Anterior cingulate cortex (tissue), 58 donors: ENCODE data around the gene RNH1.
A peak's percentile ranks its signal among the peaks of the same experiment; 100 is the strongest.

Experiments used
- DNase-seq, 58 donors: peaks; one replicate each; lab custom pipeline; 2025; lab: John Stamatoyannopoulos, UW

Gene RNH1

GRCh38 chr11:506995-507726 is at the start of gene RNH1:
TSS of gene RNH1 (minus strand) at chr11:507242. CDS start at chr11:502162, 5,080 bp downstream.
- peak; percentile 84 to 100 (median 98) for DNase-seq

- DNase-seq = no peak
Measured at GRCh38 chr11:555780-556661, 49.0 kb upstream of the RNH1 start.

DNA sequence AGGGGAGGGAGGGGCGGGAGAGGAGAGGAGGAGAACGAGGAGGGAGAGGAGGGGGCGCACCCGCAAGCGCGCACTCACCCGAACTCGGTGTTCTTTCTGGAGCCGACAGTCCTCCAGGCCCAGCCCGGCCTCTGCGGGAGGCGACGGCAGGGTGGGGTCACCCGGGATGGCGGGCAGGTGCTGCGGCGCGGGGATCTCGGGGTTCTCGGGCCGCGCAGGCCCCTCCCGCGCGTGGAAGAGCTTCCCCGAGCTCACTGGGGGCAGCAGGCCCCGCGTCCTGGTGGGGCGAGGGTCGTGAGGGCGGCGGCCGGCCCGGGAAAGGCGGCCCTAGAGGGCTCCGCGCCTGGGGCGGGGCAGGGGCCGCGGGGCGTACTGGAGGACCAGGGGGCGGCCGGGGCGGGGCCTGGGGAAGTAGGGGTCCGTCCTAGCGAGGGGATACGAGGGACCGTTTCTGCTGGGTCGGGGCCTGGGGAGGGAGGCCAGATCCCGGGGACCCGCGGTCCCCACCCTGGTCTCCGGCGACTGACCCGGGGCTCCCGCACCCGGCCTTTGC is 48.3 kb upstream of the RNH1 start:
- DNase-seq = no peak

GRCh38 chr11:554428-555226 is 47.6 kb upstream of the RNH1 start:
- peak in 6 of 58 donors; percentile 10 to 33 (median 26) for DNase-seq

- DNase-seq = no peak
Measured at GRCh38 chr11:553988-554340, 46.9 kb upstream of the RNH1 start.

DNA sequence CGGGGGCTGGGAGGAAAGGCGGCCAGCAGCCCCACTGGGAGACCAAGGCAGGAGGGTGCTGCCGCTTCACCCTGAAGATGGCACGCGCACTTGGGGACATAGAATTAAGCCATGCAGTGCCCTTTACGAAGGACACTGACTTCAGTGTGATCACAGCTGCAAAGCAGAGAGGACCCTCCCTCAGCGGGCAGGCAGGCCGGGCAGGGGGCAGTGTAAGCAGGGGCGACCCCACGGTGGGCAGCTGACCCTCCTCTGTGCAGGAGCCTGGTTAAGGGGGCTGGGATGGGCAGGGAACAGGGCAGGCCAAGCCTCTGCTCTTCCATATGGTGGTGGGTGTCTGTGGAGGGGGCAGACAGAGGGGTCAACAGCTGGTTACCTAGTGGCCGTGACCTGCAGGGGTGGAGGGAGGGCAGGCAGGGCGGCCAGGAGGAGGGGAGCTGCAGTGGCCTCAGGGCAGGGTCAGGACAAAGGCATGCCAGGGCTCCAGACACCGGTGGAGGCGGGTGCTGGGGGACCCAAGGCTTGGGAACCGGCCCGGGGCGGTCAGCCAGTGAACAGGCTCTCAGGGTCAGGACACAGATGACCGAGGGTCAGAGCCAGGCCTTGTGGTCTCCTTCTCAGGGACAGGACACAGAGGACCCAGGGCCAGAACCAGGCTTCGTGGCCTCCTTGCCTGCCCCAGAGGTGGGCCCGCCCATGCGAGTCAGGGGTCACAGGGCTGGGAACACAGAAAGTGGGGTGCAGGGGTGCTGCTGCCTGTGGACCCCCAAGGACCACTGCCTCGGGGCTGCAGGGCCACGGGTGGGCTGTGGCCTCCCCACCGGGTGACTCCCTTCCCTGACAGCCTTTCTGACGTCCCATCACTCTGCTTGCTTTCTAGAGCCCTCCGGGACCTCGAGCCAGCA is 46.3 kb upstream of the RNH1 start:
- no peak for DNase-seq

DNA sequence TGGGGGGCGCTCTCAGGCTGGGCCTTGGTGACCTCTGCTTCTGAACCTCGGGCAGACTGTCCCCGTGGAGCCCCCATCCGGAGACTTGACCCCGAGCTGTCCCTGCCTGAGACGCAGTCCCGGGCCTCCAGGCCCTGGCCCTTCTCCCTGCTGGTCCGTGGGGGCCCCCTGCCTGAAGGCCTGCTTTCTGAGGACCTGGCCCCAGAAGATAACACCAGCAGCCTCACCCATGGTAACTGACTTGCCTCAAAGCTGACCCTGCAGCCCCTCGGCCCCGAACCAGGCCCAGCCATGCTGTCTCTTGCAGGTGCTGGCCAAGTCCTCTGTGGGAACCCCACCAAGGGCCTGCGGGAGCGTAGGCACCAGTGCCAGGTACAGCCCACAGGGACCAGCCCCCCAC is 44.6 kb upstream of the RNH1 start:
- DNase-seq = no peak

DNA sequence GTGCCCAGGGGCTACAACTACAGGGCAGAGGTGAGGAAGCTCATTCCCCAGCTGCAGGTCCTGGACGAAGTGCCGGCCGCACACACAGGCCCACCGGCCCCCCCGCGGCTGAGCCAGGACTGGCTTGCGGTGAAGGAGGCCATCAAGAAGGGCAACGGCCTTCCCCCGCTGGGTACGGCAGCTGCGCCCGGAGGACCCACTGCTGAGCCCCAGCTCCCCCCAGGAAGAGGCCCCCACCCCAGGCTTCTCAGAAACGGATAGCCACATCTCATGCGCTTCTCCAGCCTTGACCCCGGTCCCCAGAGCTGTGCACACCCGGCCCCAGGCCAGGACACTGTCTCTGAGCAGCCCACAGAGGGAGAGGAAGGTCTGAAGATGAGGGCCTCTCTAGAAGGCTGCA is 44.1 kb upstream of the RNH1 start:
- no peak for DNase-seq

- DNase-seq = no peak
Measured at GRCh38 chr11:550746-551085, 43.7 kb upstream of the RNH1 start.

DNA sequence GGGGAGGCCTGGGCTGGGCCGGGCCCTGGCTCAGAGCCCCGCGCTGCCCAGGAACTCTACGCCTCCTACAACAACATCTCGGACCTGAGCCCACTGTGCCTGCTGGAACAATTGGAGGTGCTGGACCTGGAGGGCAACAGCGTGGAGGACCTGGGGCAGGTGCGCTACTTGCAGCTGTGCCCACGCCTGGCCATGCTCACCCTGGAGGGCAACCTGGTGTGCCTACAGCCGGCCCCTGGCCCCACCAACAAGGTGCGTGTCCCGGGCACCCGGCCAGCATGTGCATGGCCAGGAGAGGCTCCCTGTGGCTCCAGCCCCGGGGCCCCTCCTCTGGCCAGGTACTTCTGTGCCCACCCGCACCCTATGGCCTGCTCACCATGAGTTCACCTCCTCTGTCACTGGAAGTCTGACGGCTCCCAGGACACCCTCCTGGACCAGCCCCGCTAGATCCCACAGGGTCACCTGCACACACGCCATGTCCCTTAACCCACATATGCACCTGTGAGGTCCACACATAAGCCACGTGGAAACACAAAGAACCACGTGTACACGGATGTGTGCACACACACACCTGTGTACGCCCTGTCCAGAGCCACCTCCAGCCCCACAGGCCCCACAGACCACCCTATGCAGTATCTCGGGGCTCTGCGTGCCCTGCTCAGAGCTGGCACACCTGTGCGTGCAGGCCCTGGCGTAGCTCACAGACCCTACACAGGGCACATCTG is 43.1 kb upstream of the RNH1 start:
- no peak for DNase-seq

DNA sequence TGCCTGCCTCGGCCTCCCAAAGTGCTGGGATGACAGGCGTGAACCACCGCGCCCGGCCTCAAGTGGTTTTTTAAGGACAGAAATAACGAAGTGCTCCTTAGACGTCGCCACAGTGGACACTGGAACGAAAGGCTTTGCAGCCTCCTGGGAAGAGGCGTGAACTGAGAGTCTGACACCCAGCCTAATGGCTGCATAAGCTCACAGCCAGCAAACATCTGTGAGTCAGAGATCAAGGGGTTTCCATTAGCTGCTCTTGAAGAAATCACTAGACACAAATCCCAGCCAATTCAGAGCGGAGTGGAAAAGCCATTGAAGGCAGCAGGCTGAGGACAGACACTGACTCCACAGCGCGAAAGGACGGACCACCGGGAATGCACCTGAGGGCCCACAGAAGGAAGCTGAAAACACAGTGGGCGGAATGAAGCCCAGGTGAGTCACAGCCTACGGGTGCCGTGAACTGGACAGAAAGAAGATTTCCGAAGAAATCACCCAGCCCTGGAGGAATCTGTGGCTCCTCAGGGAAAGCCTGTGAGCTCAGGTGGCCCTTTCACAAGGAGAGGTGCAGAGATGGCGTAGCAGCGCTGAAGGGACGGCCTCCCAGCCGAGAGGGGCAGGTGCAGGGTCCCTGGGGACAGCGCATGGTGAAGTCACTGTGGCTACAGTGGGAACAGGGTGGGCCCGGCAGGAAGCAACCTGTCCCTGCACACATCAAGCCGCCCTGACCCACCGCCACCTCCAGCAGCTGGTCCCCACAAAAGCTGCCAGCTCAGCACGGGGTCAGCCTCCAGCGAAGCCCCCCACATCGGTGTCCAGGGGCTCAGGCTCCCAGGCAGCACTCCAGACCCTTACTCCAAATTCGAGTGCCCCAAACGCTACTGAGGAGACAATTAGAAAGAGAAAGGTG is 41.9 kb upstream of the RNH1 start:
- DNase-seq = no peak

DNA sequence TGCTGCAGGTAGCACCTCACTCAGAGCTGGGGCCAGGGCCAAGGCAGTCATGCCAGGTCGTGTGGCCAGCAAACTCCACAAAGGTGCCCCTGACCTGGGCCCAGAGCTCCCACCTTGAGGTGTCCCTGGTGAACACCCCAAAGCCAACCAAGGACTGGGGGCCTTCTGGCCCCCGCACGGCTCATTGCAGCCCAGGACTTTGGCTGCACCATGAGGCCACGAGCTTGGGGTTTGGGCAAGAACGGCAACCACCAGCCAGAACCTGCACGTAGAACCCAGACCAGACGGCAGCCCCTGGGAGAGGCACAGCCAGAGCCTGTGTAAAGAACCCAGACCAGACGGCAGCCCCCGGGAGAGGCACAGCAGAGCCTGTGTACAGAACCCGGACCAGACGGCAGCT is 38.1 kb upstream of the RNH1 start:
- DNase-seq = no peak

DNA sequence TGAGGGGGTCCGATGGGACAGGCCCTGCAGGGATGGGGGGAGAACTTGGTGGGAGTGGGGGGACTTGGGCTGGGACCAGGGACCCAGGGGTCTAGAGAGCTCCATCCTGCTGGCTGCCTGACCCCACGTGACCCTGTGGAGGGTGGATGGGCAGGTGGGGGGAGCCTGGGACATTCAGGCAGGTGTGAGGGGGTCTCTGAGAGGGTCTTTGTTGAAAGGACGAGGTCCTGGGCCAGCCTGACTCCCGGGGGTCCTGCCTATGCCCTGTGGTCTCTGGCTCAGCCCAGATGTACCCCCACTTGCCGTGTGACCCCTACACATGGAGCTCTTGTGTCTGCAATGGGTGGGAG is 37.8 kb upstream of the RNH1 start:
- no peak for DNase-seq

- DNase-seq = no peak
Measured at GRCh38 chr11:541433-541885, 34.4 kb upstream of the RNH1 start.

DNA sequence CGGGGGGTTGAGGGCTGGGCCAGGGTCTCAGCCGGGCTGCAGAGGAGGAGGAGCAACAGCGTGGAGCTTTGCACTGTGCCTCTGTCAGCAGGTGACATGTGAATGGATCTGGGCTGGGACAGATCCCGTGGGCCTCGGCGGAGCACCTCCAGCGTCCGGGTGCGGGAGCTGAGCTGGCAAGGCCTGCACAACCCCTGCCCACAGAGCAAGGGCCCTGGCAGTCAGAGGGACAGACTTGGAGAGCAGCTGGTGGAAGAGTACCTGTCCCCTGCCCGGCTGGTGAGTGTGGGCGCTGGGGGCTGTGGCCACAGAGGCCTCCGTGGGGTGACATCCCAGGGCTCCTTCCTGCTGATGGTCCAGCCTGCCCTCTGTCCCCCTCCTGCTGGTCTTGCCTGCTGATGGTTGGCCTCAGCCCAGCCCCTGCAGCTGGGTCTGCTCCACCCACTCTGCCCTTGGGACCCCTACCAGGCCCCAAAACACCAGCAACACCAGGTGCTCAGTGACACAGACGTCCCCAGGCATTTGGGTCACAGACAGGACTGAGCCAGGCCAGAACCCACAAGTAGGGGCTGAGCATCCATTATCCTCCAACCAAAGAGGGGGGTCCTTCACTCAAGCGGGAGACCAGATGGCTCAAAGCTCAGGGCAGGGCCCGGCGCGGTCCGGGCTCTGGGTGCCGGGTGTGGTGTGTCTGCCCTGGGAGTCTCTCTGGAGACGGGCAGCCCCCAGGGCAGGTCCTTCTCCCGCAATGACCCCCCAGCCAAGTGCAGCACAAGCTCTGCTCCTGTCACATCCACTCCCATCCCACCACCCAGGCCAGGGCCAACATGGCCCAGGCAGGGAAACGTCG is 33.8 kb upstream of the RNH1 start:
- no peak for DNase-seq

GRCh38 chr11:539971-540481 is 33.0 kb upstream of the RNH1 start:
- DNase-seq = no peak
